GM23248 (cell line): ENCODE measurements around the gene AK5. TPM values are rescaled to one million over a fixed set of nuclear protein-coding genes. Genes with fewer than 3 reads are reported as not detected.

Experiments used
- DNase-seq: peaks from one replicate; pipeline ENCODE4 v3.0.0-alpha.2; 2015
- H2AFZ ChIP-seq: fragments of 200-600 bp; sonication (generic); 2 replicates; pipeline ENCODE4 v1.6.1; 2016; ENCODE audit warnings: antibody characterized with exemption
- H3F3A ChIP-seq: fragments of 200-600 bp; sonication (generic); 2 replicates; pipeline ENCODE4 v1.6.1; 2016; ENCODE audit warnings: mild to moderate bottlenecking, antibody characterized with exemption, mixed run types; ENCODE audit not compliant: insufficient read depth
- H3K27ac ChIP-seq: fragments of 200-600 bp; sonication (generic); 2 replicates; pipeline ENCODE4 v1.5.1; 2016; ENCODE audit warnings: mild to moderate bottlenecking
- H3K27me3 ChIP-seq: fragments of 200-600 bp; sonication (generic); replicated peaks from 2 replicates; pipeline ENCODE4 v1.6.1; 2016; ENCODE audit warnings: mild to moderate bottlenecking; ENCODE audit not compliant: insufficient read depth
- H3K36me3 ChIP-seq: fragments of 200-600 bp; sonication (generic); 2 replicates; pipeline ENCODE4 v1.6.1; 2016; ENCODE audit warnings: low read depth, mild to moderate bottlenecking
- H3K4me1 ChIP-seq: fragments of 200-600 bp; sonication (generic); 2 replicates; pipeline ENCODE4 v1.6.1; 2016; ENCODE audit warnings: mild to moderate bottlenecking; ENCODE audit not compliant: insufficient read depth
- H3K4me2 ChIP-seq: fragments of 200-600 bp; sonication (generic); one replicate; pipeline ENCODE4 v1.6.1; 2016; ENCODE audit warnings: mild to moderate bottlenecking; ENCODE audit not compliant: unreplicated experiment
- H3K4me3 ChIP-seq: fragments of 200-600 bp; sonication (generic); 2 replicates; pipeline ENCODE4 v1.5.1; 2016; ENCODE audit warnings: mild to moderate bottlenecking
- H3K79me2 ChIP-seq: fragments of 200-600 bp; sonication (generic); 2 replicates; pipeline ENCODE4 v1.6.1; 2016; ENCODE audit warnings: mild to moderate bottlenecking; ENCODE audit not compliant: insufficient read depth
- H3K9ac ChIP-seq: fragments of 200-600 bp; sonication (generic); 2 replicates; pipeline ENCODE4 v1.6.1; 2016; ENCODE audit warnings: mild to moderate bottlenecking
- H3K9me2 ChIP-seq: fragments of 200-600 bp; sonication (generic); 2 replicates; pipeline ENCODE4 v1.6.1; 2016; ENCODE audit warnings: mixed run types, mild to moderate bottlenecking, moderate library complexity; ENCODE audit not compliant: insufficient read depth
- H3K9me3 ChIP-seq: fragments of 200-600 bp; sonication (generic); one replicate; pipeline ENCODE4 v1.6.1; 2017; ENCODE audit warnings: low read depth
- H4K20me1 ChIP-seq: fragments of 200-600 bp; sonication (generic); 2 replicates; pipeline ENCODE4 v1.6.0; 2016; ENCODE audit not compliant: insufficient read depth
- EZH2 ChIP-seq: fragments of 200-600 bp; sonication (generic); IDR thresholded peaks from 2 replicates; pipeline ENCODE4 v1.6.1; 2018; ENCODE audit warnings: antibody characterized with exemption, mild to moderate bottlenecking; ENCODE audit not compliant: insufficient read depth, poor library complexity, severe bottlenecking
- EZH2phosphoT487 ChIP-seq: fragments of 200-600 bp; sonication (generic); IDR thresholded peaks from 2 replicates; pipeline ENCODE4 v1.6.1; 2018; ENCODE audit warnings: antibody characterized with exemption, moderate library complexity, mild to moderate bottlenecking, low read depth; ENCODE audit not compliant: insufficient read depth
- WGBS, 2 experiments: methylation state at CpG; one replicate each; pipeline ENCODE4 v1.1.6; 2015 to 2017; ENCODE audit warnings: low lambda C conversion rate in 2 of 2, low coverage in 1 of 2; ENCODE audit errors: missing lambda C conversion rate in 2 of 2; 5-methylcytosine and 5-hydroxymethylcytosine counted together
- in situ Hi-C: fragments of 300-500 bp; cut with MboI; formaldehyde crosslinking; loops from 2 replicates; pipeline ENCODE4 v1.15.0; 2020
- polyA plus RNA-seq: library from polyadenylated mRNA; unstranded; fragments of >200 nt; fragmentation: Nextera tagmentation; extraction: Ambion mirVana; gene quantifications from 2 replicates; pipeline ENCODE4 v1.2.1, GENCODE V29; 2016
- total RNA-seq: library from RNA; depleted of rRNA; stranded (reverse); fragments of >200 nt; shearing (Covaris generic); gene quantifications from 2 replicates; pipeline ENCODE4 v1.2.3, GENCODE V29; 2014

Gene AK5
- total and polyA plus RNA-seq, 2 experiments from 2014 or later: 65.3 to 78.8 TPM

DNA sequence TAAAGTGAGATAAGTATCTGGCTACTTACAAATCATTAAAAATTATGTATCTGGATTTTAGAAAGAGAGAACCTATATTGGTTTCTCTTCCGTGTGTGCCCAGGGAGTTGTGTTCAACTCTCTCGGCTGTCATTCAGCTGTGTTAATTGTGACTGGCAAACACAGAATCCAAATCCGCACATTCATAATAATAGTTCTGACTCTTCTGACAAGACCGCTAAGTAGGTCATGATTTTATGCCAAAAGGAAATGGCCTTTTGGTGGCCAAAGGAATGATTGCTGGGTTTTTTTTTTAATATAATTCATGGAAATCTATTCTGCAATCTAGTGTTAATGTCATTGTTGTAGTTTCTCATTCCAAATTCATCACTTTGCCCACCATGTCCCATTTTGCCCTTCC is 110.7 kb downstream of the AK5 start:
- in situ Hi-C loops: no loop called here
- Histone ChIP-seq H4K20me1 (no peaks in the 10 kb centered on the region), H3K9ac (no peak overlapping the region), H3K36me3 (0 out of 2 replicates have a peak, but pooled peaks cover 4% of the 10 kb centered on the region), H3K79me2 (no peaks in the 10 kb centered on the region; the same call in 1 of the 2 replicates), H3K27me3 (no peaks in the 10 kb centered on the region), H3K4me2 (no peak overlapping the region), H2AFZ (no peak overlapping the region), H3K4me3 (no peak overlapping the region), H3F3A (peaks cover 18% of the 10 kb centered on the region; the same call in 1 of the 2 replicates), H3K4me1 (peaks cover 29% of the 10 kb centered on the region), H3K9me3 (no peaks in the 10 kb centered on the region), H3K9me2 (no peaks in the 10 kb centered on the region), H3K27ac (no peak overlapping the region)
- WGBS, 2 experiments: 75 to 84% methylated on average over 4 of the region's 4 CpGs
- TF ChIP-seq EZH2phosphoT487: no peak
- no peak for TF ChIP-seq EZH2
- no peak for DNase-seq

DNA sequence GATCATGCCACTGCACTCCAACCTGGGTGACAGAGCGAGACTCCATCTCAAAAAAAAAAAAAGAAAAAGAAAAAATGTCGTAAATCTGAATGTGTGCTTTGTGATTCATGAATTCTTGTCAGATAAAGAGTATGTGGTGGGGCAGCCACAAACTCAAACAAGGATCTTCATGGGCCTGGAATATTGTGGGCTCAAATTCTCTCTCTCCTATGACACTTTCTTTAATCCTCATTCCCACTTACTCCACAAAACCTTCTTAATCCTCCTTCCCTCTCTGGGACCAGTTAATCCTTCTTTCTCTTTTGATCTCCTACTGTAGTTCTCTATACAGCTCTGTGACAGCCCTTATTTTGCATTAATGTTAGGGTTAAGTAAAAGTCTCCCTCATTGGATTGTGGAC is 112.3 kb downstream of the AK5 start:
- Histone ChIP-seq H4K20me1 (no peaks in the 10 kb centered on the region), H3K4me1 (peaks cover 24% of the 10 kb centered on the region), H3K36me3 (0 out of 2 replicates have a peak, but pooled peaks cover 4% of the 10 kb centered on the region), H3K9me3 (no peaks in the 10 kb centered on the region), H3K9me2 (no peaks in the 10 kb centered on the region), H3K27ac (peak overlapping the region; percentile 54), H2AFZ (no peak overlapping the region), H3K4me2 (peak overlapping the region; percentile 35), H3K4me3 (no peak overlapping the region), H3F3A (peaks cover 18% of the 10 kb centered on the region; the same call in 1 of the 2 replicates), H3K27me3 (no peaks in the 10 kb centered on the region), H3K9ac (peak overlapping the region; percentile 3; the same call in 1 of the 2 replicates), H3K79me2 (no peaks in the 10 kb centered on the region; the same call in 1 of the 2 replicates)
- DNase-seq: peak; percentile 61
- in situ Hi-C loops: no loop called here
- 47 to 58% methylated on average over 2 of the region's 2 CpGs for WGBS, 2 experiments
- no peak for TF ChIP-seq EZH2
- TF ChIP-seq EZH2phosphoT487: no peak

DNA sequence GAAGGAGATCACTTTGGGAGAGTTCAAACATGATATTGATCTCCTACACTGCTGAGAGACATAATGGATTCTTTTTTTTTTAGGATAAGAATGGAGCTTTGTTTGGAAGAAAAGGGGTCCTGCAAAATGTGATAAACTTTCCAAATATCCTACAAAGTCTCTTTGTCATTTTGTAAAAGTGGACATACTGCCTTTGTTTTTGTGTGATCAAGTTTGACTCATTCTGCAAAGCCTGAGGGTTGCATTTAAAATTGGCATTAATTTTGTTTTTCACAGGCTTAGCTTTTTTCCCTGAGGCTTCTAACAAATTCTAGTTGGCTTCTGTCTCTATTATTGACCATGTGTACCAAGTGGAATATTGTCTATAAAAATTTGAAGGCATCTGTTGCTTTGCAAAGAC is 113.2 kb downstream of the AK5 start:
- Histone ChIP-seq H4K20me1 (no peaks in the 10 kb centered on the region), H3K4me1 (peaks cover 24% of the 10 kb centered on the region), H3K27me3 (no peaks in the 10 kb centered on the region), H3K9me3 (no peaks in the 10 kb centered on the region), H2AFZ (no peak overlapping the region), H3K9ac (no peak overlapping the region), H3K4me3 (no peak overlapping the region), H3F3A (peaks cover 18% of the 10 kb centered on the region; the same call in 1 of the 2 replicates), H3K4me2 (peak overlapping the region; percentile 35), H3K36me3 (0 out of 2 replicates have a peak, but pooled peaks cover 4% of the 10 kb centered on the region), H3K79me2 (no peaks in the 10 kb centered on the region; the same call in 1 of the 2 replicates), H3K9me2 (no peaks in the 10 kb centered on the region), H3K27ac (peak overlapping the region; percentile 54)
- no peak for TF ChIP-seq EZH2phosphoT487
- TF ChIP-seq EZH2: no peak
- DNase-seq: peak; percentile 26
- in situ Hi-C loops: no loop called here

DNA sequence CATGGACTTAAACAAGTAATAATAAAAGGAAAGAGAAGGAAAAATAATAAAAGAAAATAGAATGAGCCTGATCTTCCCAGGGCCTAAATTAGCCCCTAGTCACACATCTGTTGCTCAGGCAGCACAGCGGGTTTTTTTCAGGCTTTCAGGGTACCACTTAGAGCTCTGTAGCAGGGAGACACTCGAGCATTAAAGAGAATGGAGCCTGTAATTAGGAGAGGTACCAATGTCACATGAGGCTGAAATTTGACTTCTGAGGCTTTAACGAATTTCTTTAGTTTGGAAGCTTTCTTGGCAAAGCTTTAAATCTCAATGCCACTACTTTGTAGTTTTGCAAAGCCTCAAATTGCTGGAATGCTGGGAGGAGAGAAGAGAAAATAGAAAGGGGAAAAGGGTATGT is 116.3 kb downstream of the AK5 start:
- Histone ChIP-seq H3K9me2 (no peaks in the 10 kb centered on the region), H3K4me1 (peaks cover 24% of the 10 kb centered on the region), H3K9me3 (no peaks in the 10 kb centered on the region), H3K4me2 (no peak overlapping the region), H4K20me1 (no peaks in the 10 kb centered on the region), H3K27ac (no peak overlapping the region), H3K79me2 (no peaks in the 10 kb centered on the region), H2AFZ (no peak overlapping the region), H3K36me3 (no peaks in the 10 kb centered on the region), H3K9ac (no peak overlapping the region), H3K27me3 (no peaks in the 10 kb centered on the region), H3F3A (peaks cover 17% of the 10 kb centered on the region; the same call in 1 of the 2 replicates), H3K4me3 (no peak overlapping the region)
- in situ Hi-C loops: no loop called here
- 70 to 81% methylated on average over 3 of the region's 3 CpGs for WGBS, 2 experiments
- DNase-seq: no peak
- TF ChIP-seq EZH2 (no peak), EZH2phosphoT487 (no peak)
